ENCODE results near the gene MED27.

GRCh38 chr9:132090771-132091170, 11.1 kb upstream of the MED27 start:
- TF ChIP-seq KAT7 (CRISPR knock-in tag; IDR thresholded peaks at IDR 0.05; ENCODE audit: borderline replicate concordance) (no peak), CREM (IDR thresholded peaks at IDR 0.05; ENCODE audit: low read depth) (no peak), ETV5 (CRISPR knock-in tag; IDR thresholded peaks at IDR 0.05; ENCODE audit: low read depth) (no peak), ZC3H11A (IDR thresholded peaks at IDR 0.05; ENCODE audit: low read depth, low read length) (no peak), CTCF (IDR thresholded peaks at IDR 0.05 in 2 of 3, conservative IDR thresholded peaks at IDR 0.05 in 1 of 3; ENCODE audit: insufficient read depth in 2 of 3, low read depth in 1 of 3, low read length in 3 of 3) (no peak), ETS2 (tag; IDR thresholded peaks at IDR 0.05; ENCODE audit: borderline replicate concordance, poor library complexity, severe bottlenecking) (no peak), POLR2A (conservative IDR thresholded peaks at IDR 0.05) (no peak), HDAC2 (IDR thresholded peaks at IDR 0.05) (no peak), ZNF134 (CRISPR knock-in tag; conservative IDR thresholded peaks at IDR 0.05) (no peak), RBM34 (IDR thresholded peaks at IDR 0.05; ENCODE audit: borderline replicate concordance, insufficient read depth, low read length) (no peak)

All from K562 (cell line).